Ovary (tissue), 3 donors: ENCODE data around the gene MYRF.

Experiments
- EP300 ChIP-seq: sonication (generic); formaldehyde crosslinking; IDR thresholded peaks from one replicate; pipeline ENCODE4 v1.6.1; 2017; ENCODE audit warnings: antibody characterized with exemption
- TF ChIP-seq, protein P1 (sequence below), 3 donors: fragments of 450-650 bp in 2 of 3; fragments of 200-600 bp in 1 of 3; IDR thresholded peaks; one replicate each; pipeline versions ENCODE4 v1.5.1 to v1.8.0; 2016 to 2022; ENCODE audit warnings: antibody characterized with exemption in 3 of 3, mild to moderate bottlenecking in 1 of 3
- donor health status: DM: no; HTN: no; CAD: no.

DNA sequence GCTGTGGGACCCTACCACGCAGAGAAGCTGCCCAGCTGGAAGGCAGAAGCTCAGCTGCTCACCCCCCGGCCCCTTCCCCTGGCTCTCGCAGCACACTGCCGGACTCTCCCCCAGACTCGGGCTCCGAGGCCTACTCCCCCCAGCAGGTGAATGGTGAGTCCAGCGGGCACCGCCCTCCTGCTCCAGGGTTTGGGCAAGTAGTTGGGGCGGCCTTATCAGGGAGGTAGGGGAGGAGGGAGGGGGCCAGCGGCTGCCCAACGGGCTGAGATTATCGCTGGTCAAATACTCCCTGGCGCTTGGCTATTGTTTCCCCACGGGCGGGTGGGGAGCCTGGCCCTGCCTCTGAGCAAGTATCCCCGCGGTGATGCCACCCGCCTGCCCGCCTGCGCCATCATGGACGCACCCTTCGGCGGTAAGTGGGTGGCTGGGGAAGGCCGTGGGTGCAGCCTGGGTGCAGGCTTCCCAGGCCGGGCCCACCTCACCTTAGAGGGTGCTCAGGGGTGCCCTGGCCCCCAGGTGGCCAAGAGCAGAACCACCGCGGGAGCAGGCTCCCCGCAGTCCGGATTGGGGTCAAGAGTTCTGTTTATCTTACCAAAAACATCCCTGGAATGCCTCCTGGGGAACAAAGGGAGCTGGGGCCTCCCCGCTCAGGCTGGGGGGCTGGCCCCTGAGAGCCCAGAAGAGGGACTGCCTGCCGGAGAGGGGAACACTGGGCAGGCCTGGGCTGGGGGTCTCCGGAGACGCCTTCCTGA lies 16.9 kb downstream of the MYRF start:
- TF ChIP-seq, protein P1, sequence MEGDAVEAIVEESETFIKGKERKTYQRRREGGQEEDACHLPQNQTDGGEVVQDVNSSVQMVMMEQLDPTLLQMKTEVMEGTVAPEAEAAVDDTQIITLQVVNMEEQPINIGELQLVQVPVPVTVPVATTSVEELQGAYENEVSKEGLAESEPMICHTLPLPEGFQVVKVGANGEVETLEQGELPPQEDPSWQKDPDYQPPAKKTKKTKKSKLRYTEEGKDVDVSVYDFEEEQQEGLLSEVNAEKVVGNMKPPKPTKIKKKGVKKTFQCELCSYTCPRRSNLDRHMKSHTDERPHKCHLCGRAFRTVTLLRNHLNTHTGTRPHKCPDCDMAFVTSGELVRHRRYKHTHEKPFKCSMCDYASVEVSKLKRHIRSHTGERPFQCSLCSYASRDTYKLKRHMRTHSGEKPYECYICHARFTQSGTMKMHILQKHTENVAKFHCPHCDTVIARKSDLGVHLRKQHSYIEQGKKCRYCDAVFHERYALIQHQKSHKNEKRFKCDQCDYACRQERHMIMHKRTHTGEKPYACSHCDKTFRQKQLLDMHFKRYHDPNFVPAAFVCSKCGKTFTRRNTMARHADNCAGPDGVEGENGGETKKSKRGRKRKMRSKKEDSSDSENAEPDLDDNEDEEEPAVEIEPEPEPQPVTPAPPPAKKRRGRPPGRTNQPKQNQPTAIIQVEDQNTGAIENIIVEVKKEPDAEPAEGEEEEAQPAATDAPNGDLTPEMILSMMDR (IDR thresholded peaks at IDR 0.05) = peak in 1 of 3 donors; percentile 30
- no peak for TF ChIP-seq EP300
